HL-60 (cell line): ENCODE data around the gene IFNLR1.

ENCODE experiments used
- DNase-seq, 2 experiments: peaks; one replicate each; pipeline ENCODE4 v3.0.0-alpha.2; 2010 to 2020; ENCODE audit warnings: low read depth in 1 of 2, low spot score in 1 of 2
- H3K27ac ChIP-seq: fragments of 250-450 bp; sonication (Bioruptor Pico); replicated peaks from 2 replicates; pipeline ENCODE4 v1.5.1; 2020; ENCODE audit warnings: mild to moderate bottlenecking, moderate library complexity
- H3K27me3 ChIP-seq: fragments of 250-450 bp; sonication (Bioruptor Pico); 2 replicates; pipeline ENCODE4 v1.5.1; 2021; ENCODE audit warnings: mild to moderate bottlenecking, moderate library complexity; ENCODE audit not compliant: insufficient read depth, poor library complexity, severe bottlenecking
- H3K4me3 ChIP-seq: replicated peaks from 2 replicates; pipeline ENCODE4 v1.5.1; 2011; ENCODE audit warnings: mild to moderate bottlenecking, control low read depth, low read length; ENCODE audit not compliant: insufficient read depth
- GABPA ChIP-seq: IDR thresholded peaks from 2 replicates; pipeline ENCODE4 v1.6.1; 2012; ENCODE audit warnings: low read depth
- POLR2AphosphoS5 ChIP-seq: IDR thresholded peaks from 2 replicates; pipeline ENCODE4 v1.6.1; 2012; ENCODE audit warnings: low read depth
- SPI1 ChIP-seq: IDR thresholded peaks from 2 replicates; pipeline ENCODE4 v1.6.1; 2012; ENCODE audit warnings: low read depth, mild to moderate bottlenecking, borderline replicate concordance
- TF ChIP-seq, protein P1 (sequence below): IDR thresholded peaks from one replicate; pipeline ENCODE4 v1.5.1; 2011; ENCODE audit warnings: low read length, control low read depth, inconsistent platforms; ENCODE audit not compliant: insufficient read depth
- TF ChIP-seq, protein P2 (sequence below): IDR thresholded peaks from 2 replicates; pipeline ENCODE4 v1.6.1; 2012; ENCODE audit warnings: low read depth; ENCODE audit not compliant: insufficient replicate concordance

Gene IFNLR1

DNA sequence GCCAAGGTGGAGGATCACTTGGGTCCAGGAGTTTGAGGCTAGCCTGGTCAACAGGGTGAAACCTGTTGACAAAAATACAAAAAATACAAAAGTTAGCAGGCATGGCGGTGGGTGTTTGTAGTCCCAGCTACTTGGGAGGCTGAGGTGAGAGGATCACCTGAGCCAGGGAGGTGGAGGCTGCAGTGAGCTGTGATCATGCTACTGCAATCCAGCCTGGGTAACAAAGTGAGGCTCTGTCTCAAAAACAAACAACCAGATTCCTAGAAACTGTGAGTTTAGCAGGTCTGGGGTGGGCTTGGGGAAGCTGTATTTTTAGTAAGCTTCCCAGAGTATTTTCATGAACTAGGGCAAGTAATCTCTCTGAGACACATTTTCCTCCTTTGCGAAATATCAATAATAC, 70.0 kb downstream of the IFNLR1 start:
- TF ChIP-seq, protein P1, sequence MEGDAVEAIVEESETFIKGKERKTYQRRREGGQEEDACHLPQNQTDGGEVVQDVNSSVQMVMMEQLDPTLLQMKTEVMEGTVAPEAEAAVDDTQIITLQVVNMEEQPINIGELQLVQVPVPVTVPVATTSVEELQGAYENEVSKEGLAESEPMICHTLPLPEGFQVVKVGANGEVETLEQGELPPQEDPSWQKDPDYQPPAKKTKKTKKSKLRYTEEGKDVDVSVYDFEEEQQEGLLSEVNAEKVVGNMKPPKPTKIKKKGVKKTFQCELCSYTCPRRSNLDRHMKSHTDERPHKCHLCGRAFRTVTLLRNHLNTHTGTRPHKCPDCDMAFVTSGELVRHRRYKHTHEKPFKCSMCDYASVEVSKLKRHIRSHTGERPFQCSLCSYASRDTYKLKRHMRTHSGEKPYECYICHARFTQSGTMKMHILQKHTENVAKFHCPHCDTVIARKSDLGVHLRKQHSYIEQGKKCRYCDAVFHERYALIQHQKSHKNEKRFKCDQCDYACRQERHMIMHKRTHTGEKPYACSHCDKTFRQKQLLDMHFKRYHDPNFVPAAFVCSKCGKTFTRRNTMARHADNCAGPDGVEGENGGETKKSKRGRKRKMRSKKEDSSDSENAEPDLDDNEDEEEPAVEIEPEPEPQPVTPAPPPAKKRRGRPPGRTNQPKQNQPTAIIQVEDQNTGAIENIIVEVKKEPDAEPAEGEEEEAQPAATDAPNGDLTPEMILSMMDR, result no peak
- TF ChIP-seq POLR2AphosphoS5, result no peak
- no peak for TF ChIP-seq GABPA
- no peak for TF ChIP-seq SPI1
- TF ChIP-seq, protein P2, sequence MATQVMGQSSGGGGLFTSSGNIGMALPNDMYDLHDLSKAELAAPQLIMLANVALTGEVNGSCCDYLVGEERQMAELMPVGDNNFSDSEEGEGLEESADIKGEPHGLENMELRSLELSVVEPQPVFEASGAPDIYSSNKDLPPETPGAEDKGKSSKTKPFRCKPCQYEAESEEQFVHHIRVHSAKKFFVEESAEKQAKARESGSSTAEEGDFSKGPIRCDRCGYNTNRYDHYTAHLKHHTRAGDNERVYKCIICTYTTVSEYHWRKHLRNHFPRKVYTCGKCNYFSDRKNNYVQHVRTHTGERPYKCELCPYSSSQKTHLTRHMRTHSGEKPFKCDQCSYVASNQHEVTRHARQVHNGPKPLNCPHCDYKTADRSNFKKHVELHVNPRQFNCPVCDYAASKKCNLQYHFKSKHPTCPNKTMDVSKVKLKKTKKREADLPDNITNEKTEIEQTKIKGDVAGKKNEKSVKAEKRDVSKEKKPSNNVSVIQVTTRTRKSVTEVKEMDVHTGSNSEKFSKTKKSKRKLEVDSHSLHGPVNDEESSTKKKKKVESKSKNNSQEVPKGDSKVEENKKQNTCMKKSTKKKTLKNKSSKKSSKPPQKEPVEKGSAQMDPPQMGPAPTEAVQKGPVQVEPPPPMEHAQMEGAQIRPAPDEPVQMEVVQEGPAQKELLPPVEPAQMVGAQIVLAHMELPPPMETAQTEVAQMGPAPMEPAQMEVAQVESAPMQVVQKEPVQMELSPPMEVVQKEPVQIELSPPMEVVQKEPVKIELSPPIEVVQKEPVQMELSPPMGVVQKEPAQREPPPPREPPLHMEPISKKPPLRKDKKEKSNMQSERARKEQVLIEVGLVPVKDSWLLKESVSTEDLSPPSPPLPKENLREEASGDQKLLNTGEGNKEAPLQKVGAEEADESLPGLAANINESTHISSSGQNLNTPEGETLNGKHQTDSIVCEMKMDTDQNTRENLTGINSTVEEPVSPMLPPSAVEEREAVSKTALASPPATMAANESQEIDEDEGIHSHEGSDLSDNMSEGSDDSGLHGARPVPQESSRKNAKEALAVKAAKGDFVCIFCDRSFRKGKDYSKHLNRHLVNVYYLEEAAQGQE, result no peak
- no peak overlapping the region for H3K4me3 ChIP-seq
- H3K27me3 ChIP-seq, result no peaks in the 10 kb centered on the region

GRCh38 chr1:24114753-24115152, 72.3 kb downstream of the IFNLR1 start:
- Histone ChIP-seq H3K27me3 (no peaks in the 10 kb centered on the region), H3K27ac (no peak overlapping the region), H3K4me3 (no peak overlapping the region)
- DNase-seq, result no peak
- TF ChIP-seq POLR2AphosphoS5 (no peak), GABPA (no peak), SPI1 (no peak)
- TF ChIP-seq, protein P2, result no peak
- TF ChIP-seq, protein P1, result no peak

More for the DNA sequence above, 70.0 kb downstream of the IFNLR1 start:
- no peak for DNase-seq
- no peak overlapping the region for H3K27ac ChIP-seq

- DNase-seq, result no peak
- TF ChIP-seq, protein P2, result no peak
- no peak for TF ChIP-seq SPI1
- no peak for TF ChIP-seq GABPA
- Histone ChIP-seq H3K27me3 (no peaks in the 10 kb centered on the region), H3K4me3 (no peak overlapping the region), H3K27ac (no peak overlapping the region)
Measured at GRCh38 chr1:24113641-24114033, 73.5 kb downstream of the IFNLR1 start.
